Nephron progenitor cell (in vitro differentiated cells): ENCODE results near the gene SH3RF1.
A peak's percentile ranks its signal among the peaks of the same experiment; 100 is the strongest.

ENCODE experiments used
- DNase-seq: peaks from one replicate; pipeline ENCODE4 v3.0.0; 2021
- H3K27ac Mint-ChIP-seq: 2 replicates; pipeline ENCODE4 v1.8.0; 2021; ENCODE audit warnings: mild to moderate bottlenecking, moderate library complexity, mixed read lengths
- H3K27me3 Mint-ChIP-seq: 2 replicates; pipeline ENCODE4 v1.8.0; 2021; ENCODE audit warnings: mild to moderate bottlenecking, low read depth, mixed read lengths; ENCODE audit not compliant: poor library complexity
- H3K36me3 Mint-ChIP-seq: 2 replicates; pipeline ENCODE4 v1.8.0; 2021; ENCODE audit warnings: low read depth, mixed read lengths
- H3K4me1 Mint-ChIP-seq: 2 replicates; pipeline ENCODE4 v1.8.0; 2021; ENCODE audit warnings: mixed read lengths
- H3K4me3 Mint-ChIP-seq: 2 replicates; pipeline ENCODE4 v1.8.0; 2021; ENCODE audit warnings: mild to moderate bottlenecking, moderate library complexity, mixed read lengths
- H3K9me3 Mint-ChIP-seq: 2 replicates; pipeline ENCODE4 v1.8.0; 2021; ENCODE audit warnings: mild to moderate bottlenecking, moderate library complexity, mixed read lengths
- TF ChIP-seq, protein P1 (sequence below): fragments of 200-600 bp; sonication (generic); IDR thresholded peaks from 2 replicates; pipeline ENCODE4 v1.5.0; 2021; ENCODE audit warnings: antibody characterized with exemption

Gene SH3RF1

DNA sequence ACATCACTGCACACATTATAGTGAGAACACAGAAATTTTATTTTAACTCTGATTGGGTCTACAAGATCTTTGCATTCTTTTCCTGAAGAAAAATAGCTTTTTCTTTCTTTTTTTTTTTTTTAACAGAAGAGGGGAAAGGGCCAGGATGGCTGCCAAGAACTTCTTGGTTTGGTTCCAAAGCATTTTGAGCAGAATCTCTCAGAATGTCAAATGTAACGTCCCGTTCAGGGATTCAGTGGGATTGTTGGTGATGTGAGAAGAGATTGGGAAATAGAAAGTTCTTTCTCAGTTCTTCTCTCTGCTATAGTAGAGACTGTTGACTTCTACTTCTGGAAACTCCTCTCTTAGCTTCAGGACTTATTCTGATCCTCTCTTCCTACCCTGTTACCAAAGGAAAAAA lies 189.8 kb downstream of the SH3RF1 start:
- no peak overlapping the region for H3K27ac Mint-ChIP-seq

DNA sequence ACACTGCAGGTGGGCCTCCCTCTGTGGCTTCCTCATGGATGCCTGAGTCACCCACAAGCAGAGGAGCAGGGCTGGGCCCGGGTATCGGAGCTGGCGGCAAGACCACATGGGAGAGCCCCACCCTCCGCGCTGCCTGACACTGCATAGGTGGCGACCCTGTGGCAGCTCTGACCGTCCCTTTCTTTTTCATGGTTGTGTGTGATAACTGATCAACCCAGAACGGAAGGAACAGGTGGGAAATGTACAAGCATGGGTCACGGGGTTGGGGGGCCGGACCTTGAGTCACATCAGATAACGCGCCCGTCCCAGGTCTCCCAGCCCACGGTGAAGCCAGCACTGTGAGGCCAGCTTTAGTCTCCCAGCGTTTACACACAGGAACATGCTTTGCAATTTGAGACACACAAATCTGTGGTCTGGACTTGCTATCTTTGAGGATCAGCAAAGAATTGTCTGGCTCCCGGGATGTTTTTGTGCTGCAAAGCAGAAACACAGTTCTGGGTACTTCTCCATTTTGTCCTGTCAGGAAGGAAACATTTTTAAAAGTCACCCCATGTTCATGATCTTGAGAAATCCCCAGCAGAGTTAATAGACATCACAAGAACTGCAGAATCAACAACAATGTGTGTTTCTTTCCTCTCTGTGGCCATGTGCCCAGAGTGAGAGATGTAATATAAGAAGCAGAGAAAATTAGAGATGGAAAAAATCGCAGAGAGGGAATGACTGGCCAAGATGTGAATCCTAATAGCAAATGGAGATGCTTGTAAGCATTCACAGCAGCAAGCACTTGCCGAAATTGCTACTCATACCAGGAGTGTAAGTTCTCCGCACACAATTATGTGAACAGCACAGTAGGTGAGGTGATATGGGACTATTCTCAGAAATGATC lies 190.6 kb downstream of the SH3RF1 start:
- no peaks in the 10 kb centered on the region for H3K36me3 Mint-ChIP-seq
- DNase-seq, result no peak
- H3K4me1 Mint-ChIP-seq, result peaks cover 24% of the 10 kb centered on the region
- peaks cover 4% of the 10 kb centered on the region for H3K9me3 Mint-ChIP-seq
- H3K27me3 Mint-ChIP-seq, result no peaks in the 10 kb centered on the region
- H3K27ac Mint-ChIP-seq, result peak overlapping the region; percentile 64
- TF ChIP-seq, protein P1, sequence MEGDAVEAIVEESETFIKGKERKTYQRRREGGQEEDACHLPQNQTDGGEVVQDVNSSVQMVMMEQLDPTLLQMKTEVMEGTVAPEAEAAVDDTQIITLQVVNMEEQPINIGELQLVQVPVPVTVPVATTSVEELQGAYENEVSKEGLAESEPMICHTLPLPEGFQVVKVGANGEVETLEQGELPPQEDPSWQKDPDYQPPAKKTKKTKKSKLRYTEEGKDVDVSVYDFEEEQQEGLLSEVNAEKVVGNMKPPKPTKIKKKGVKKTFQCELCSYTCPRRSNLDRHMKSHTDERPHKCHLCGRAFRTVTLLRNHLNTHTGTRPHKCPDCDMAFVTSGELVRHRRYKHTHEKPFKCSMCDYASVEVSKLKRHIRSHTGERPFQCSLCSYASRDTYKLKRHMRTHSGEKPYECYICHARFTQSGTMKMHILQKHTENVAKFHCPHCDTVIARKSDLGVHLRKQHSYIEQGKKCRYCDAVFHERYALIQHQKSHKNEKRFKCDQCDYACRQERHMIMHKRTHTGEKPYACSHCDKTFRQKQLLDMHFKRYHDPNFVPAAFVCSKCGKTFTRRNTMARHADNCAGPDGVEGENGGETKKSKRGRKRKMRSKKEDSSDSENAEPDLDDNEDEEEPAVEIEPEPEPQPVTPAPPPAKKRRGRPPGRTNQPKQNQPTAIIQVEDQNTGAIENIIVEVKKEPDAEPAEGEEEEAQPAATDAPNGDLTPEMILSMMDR, result no peak
- no peak overlapping the region for H3K4me3 Mint-ChIP-seq

More for the DNA sequence above, 189.8 kb downstream of the SH3RF1 start:
- Mint-ChIP-seq H3K4me3 (no peak overlapping the region), H3K9me3 (peaks cover 4% of the 10 kb centered on the region), H3K4me1 (peaks cover 24% of the 10 kb centered on the region), H3K27me3 (no peaks in the 10 kb centered on the region), H3K36me3 (no peaks in the 10 kb centered on the region)
- TF ChIP-seq, protein P1, result no peak
- no peak for DNase-seq

DNA sequence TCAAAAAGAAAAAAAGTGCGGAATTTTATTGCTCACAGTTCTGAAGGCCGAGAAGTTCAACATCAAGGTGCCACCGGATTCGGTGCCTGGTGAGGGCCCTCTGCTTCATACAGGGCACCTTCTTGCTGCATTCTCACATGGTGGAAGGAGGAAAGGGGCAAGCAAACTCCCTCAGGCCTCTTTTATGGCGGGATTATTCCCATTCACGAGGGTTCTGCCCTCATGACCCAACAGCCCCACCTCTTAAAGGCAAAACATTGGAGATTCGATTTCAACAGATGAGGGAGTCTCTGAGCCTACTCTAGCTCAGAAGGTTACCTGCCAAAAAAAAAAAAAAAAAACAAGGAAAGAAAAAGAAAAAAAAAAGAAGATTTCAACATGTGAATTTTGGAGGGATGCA lies 196.6 kb downstream of the SH3RF1 start:
- TF ChIP-seq, protein P1, result no peak
- no peaks in the 10 kb centered on the region for H3K36me3 Mint-ChIP-seq
- H3K27me3 Mint-ChIP-seq, result no peaks in the 10 kb centered on the region
- no peak overlapping the region for H3K27ac Mint-ChIP-seq
- peaks cover 36% of the 10 kb centered on the region for H3K4me1 Mint-ChIP-seq
- peaks cover 13% of the 10 kb centered on the region for H3K9me3 Mint-ChIP-seq
- no peak overlapping the region for H3K4me3 Mint-ChIP-seq
- no peak for DNase-seq

DNA sequence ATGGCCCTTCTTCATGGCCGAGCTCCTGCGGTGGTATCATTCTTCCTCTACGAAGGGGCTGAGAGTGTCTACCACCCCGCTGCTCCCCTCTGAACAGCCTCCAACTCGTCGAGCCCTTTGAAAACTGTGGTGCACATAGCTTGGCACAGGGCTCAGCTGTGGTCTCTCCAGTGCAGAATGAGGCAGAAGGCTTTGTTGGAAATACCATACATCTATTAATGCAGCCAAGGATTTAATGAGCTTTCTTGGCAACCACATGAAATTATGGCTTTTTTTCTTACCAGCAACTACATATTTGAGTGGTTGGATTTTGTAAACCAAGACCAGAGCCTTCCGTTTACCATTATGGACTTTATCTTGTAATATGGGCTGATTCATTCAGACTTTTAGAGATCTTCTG lies 199.0 kb downstream of the SH3RF1 start:
- H3K9me3 Mint-ChIP-seq, result peaks cover 13% of the 10 kb centered on the region
- H3K4me3 Mint-ChIP-seq, result peak overlapping the region; percentile 13
- H3K4me1 Mint-ChIP-seq, result peaks cover 44% of the 10 kb centered on the region
- H3K27ac Mint-ChIP-seq, result no peak overlapping the region
- no peak for DNase-seq
- H3K27me3 Mint-ChIP-seq, result no peaks in the 10 kb centered on the region
- no peaks in the 10 kb centered on the region for H3K36me3 Mint-ChIP-seq
- TF ChIP-seq, protein P1, result no peak

DNA sequence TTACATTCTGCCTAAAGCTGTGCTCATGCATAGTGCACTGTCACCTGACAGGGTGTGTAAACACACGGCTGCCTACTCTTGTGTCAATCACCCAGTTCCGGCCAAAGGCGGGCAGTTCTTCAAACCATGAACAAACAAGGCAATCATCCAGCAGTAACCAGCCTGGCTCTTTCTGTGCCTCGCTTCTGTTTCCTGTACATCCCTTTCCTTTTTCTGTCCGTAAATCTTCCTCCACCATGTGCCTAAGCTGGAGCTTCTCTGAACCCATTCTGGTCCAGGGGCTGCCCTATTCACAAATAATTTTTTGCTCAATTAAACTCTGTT lies 199.9 kb downstream of the SH3RF1 start:
- H3K27me3 Mint-ChIP-seq, result no peaks in the 10 kb centered on the region
- H3K4me1 Mint-ChIP-seq, result peaks cover 49% of the 10 kb centered on the region
- H3K4me3 Mint-ChIP-seq, result no peak overlapping the region
- peak overlapping the region; percentile 95 for H3K27ac Mint-ChIP-seq
- TF ChIP-seq, protein P1, result no peak
- no peaks in the 10 kb centered on the region for H3K36me3 Mint-ChIP-seq
- peaks cover 13% of the 10 kb centered on the region for H3K9me3 Mint-ChIP-seq
- DNase-seq, result no peak
